ENCODE results near the gene RAPGEF6. TPM values are rescaled to one million over a fixed set of nuclear protein-coding genes. Genes with fewer than 3 reads are reported as not detected.

The RAPGEF6 gene
- total RNA-seq, 1 donor, result 15.6 TPM

- H3K4me3 ChIP-seq (ENCODE audit: insufficient read depth, low read length), result no peak overlapping the region
- peaks cover 9% of the 10 kb centered on the region for H3K79me2 ChIP-seq (ENCODE audit: insufficient read depth, low read length)
- peaks cover 44% of the 10 kb centered on the region for H3K36me3 ChIP-seq (ENCODE audit: insufficient read depth, low read length)
- TF ChIP-seq, protein P1, sequence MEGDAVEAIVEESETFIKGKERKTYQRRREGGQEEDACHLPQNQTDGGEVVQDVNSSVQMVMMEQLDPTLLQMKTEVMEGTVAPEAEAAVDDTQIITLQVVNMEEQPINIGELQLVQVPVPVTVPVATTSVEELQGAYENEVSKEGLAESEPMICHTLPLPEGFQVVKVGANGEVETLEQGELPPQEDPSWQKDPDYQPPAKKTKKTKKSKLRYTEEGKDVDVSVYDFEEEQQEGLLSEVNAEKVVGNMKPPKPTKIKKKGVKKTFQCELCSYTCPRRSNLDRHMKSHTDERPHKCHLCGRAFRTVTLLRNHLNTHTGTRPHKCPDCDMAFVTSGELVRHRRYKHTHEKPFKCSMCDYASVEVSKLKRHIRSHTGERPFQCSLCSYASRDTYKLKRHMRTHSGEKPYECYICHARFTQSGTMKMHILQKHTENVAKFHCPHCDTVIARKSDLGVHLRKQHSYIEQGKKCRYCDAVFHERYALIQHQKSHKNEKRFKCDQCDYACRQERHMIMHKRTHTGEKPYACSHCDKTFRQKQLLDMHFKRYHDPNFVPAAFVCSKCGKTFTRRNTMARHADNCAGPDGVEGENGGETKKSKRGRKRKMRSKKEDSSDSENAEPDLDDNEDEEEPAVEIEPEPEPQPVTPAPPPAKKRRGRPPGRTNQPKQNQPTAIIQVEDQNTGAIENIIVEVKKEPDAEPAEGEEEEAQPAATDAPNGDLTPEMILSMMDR (IDR thresholded peaks at IDR 0.05; ENCODE audit: extremely low read depth, low read depth, low read length), result no peak
- H3K4me1 ChIP-seq (ENCODE audit: insufficient read depth, low read length), result no peaks in the 10 kb centered on the region
- no peak overlapping the region for H3K4me2 ChIP-seq (ENCODE audit: insufficient read depth, low read length)
- DNase-seq (ENCODE audit: insufficient read length, low spot score, missing footprints), result no peak
- no peak overlapping the region for H3K27ac ChIP-seq (ENCODE audit: low read depth, low read length)
- no peaks in the 10 kb centered on the region for H3K9me3 ChIP-seq (ENCODE audit: low read depth, low read length)
- H4K20me1 ChIP-seq (ENCODE audit: insufficient read depth, low read length), result no peaks in the 10 kb centered on the region
- H3K27me3 ChIP-seq (ENCODE audit: insufficient read depth, low read length), result no peaks in the 10 kb centered on the region
- no peak overlapping the region for H2AFZ ChIP-seq (ENCODE audit: low read length)
These were observed 9.3 kb upstream of the RAPGEF6 start for GRCh38 chr5:131644370-131644769.

DNA sequence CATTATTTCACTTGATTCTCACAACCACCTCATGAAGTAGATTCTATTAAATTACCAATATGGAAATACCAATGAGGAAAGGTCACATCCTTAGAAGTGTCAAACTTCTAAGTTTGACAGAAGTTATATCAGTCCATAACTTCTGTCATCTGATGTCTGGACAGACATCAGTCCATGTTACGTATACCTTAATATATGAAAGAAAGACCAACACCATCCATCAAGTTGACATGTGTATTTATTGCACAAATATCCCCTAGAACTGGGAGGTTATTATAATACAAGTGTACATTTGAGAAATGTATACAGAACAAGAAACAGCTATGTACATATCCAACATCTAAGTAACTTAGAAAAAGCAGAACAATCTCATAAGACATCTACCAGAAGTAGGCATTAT lies 6.5 kb upstream of the RAPGEF6 start:
- Histone ChIP-seq H2AFZ (ENCODE audit: low read length) (no peak overlapping the region), H3K4me1 (ENCODE audit: insufficient read depth, low read length) (peaks cover under 1% of the 10 kb centered on the region), H3K9me3 (ENCODE audit: low read depth, low read length) (no peaks in the 10 kb centered on the region), H3K27me3 (ENCODE audit: insufficient read depth, low read length) (no peaks in the 10 kb centered on the region), H3K36me3 (ENCODE audit: insufficient read depth, low read length) (peaks cover 24% of the 10 kb centered on the region), H3K4me2 (ENCODE audit: insufficient read depth, low read length) (no peak overlapping the region), H3K79me2 (ENCODE audit: insufficient read depth, low read length) (peaks cover 5% of the 10 kb centered on the region), H3K27ac (ENCODE audit: low read depth, low read length) (no peak overlapping the region), H3K4me3 (ENCODE audit: insufficient read depth, low read length) (no peak overlapping the region), H4K20me1 (ENCODE audit: insufficient read depth, low read length) (no peaks in the 10 kb centered on the region)
- TF ChIP-seq, protein P1 (IDR thresholded peaks at IDR 0.05; ENCODE audit: extremely low read depth, low read depth, low read length), result no peak
- DNase-seq (ENCODE audit: insufficient read length, low spot score, missing footprints), result peak; percentile 45

DNA sequence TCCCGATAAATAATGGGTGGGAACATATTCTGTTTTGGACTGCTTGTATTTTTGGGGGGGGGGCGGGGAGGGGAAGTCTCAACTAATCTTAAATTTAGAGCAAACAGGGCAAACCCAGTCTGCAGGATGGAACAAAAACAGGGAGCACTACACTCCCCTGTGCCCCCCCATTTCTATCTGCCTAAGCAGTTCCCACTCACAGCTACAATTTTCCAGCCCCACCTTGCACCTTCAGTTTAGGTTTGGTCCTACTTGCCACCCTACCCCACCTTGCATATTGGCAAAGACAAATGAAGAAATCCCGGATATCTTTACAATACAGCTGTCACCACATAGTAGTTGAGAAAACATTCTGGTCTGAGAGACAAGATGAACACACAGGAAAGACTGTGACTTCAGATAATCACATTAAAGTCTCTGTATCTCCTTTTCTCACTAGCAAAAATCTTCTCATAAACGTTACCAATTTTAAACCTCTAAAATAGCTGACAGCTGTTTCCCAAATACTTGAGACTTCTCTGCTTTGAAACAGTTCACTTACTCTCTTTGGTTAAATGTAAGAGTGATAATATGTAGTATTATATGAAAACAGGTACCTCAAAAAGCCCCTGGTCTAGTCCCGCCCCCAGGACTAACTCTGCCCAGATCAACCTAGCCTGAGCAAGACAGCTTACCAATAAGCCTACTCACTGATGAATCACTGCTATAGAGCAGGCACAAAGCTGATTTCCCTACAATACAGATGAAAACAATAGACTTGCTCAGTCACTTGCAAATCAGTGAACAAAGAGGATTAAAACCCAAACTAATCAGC lies 5.2 kb upstream of the RAPGEF6 start:
- no peaks in the 10 kb centered on the region for H3K9me3 ChIP-seq (ENCODE audit: low read depth, low read length)
- peaks cover 8% of the 10 kb centered on the region for H3K4me1 ChIP-seq (ENCODE audit: insufficient read depth, low read length)
- no peak overlapping the region for H3K27ac ChIP-seq (ENCODE audit: low read depth, low read length)
- no peak overlapping the region for H2AFZ ChIP-seq (ENCODE audit: low read length)
- TF ChIP-seq, protein P1 (IDR thresholded peaks at IDR 0.05; ENCODE audit: extremely low read depth, low read depth, low read length), result no peak
- no peak overlapping the region for H3K4me3 ChIP-seq (ENCODE audit: insufficient read depth, low read length)
- H3K36me3 ChIP-seq (ENCODE audit: insufficient read depth, low read length), result peaks cover 16% of the 10 kb centered on the region
- peaks cover 5% of the 10 kb centered on the region for H3K79me2 ChIP-seq (ENCODE audit: insufficient read depth, low read length)
- no peak for DNase-seq (ENCODE audit: insufficient read length, low spot score, missing footprints)
- H3K4me2 ChIP-seq (ENCODE audit: insufficient read depth, low read length), result no peak overlapping the region
- no peaks in the 10 kb centered on the region for H4K20me1 ChIP-seq (ENCODE audit: insufficient read depth, low read length)
- no peaks in the 10 kb centered on the region for H3K27me3 ChIP-seq (ENCODE audit: insufficient read depth, low read length)

- TF ChIP-seq, protein P1 (IDR thresholded peaks at IDR 0.05; ENCODE audit: extremely low read depth, low read depth, low read length), result no peak
- Histone ChIP-seq H2AFZ (ENCODE audit: low read length) (no peak overlapping the region), H3K4me2 (ENCODE audit: insufficient read depth, low read length) (no peak overlapping the region)
These were observed 4.1 kb upstream of the RAPGEF6 start for GRCh38 chr5:131639148-131639547.

More at GRCh38 chr5:131639148-131639547, 4.1 kb upstream of the RAPGEF6 start:
- peaks cover 8% of the 10 kb centered on the region for H3K4me1 ChIP-seq (ENCODE audit: insufficient read depth, low read length)
- no peaks in the 10 kb centered on the region for H4K20me1 ChIP-seq (ENCODE audit: insufficient read depth, low read length)
- no peaks in the 10 kb centered on the region for H3K27me3 ChIP-seq (ENCODE audit: insufficient read depth, low read length)
- no peaks in the 10 kb centered on the region for H3K9me3 ChIP-seq (ENCODE audit: low read depth, low read length)
- peaks cover 8% of the 10 kb centered on the region for H3K79me2 ChIP-seq (ENCODE audit: insufficient read depth, low read length)
- no peak overlapping the region for H3K27ac ChIP-seq (ENCODE audit: low read depth, low read length)
- peaks cover 5% of the 10 kb centered on the region for H3K36me3 ChIP-seq (ENCODE audit: insufficient read depth, low read length)
- H3K4me3 ChIP-seq (ENCODE audit: insufficient read depth, low read length), result no peak overlapping the region
- DNase-seq (ENCODE audit: insufficient read length, low spot score, missing footprints), result no peak

All from osteoblast (primary cell).